Measurements from ENCODE around the gene QKI. TPM values are rescaled to one million over a fixed set of nuclear protein-coding genes. Genes with fewer than 3 reads are reported as not detected.
"Not testable (repeated sequence)": the region's sequence is repeated elsewhere in the genome, so short reads cannot be mapped to it uniquely, and the experiment has no call there.

The QKI gene
- total and polyA plus RNA-seq, 9 donors = 44.6 to 151 (median 105) TPM

GRCh38 chr6:163381118-163381756, 33.3 kb upstream of the QKI start:
- 88 to 93% (median 90%) methylated on average over 8 of the region's 8 CpGs for WGBS, 3 donors
- DNase-seq = no peak
- no peaks in the 10 kb centered on the region for H3K27me3 ChIP-seq
- TF ChIP-seq POLR2A (IDR thresholded peaks at IDR 0.05) (no peak), EP300 (IDR thresholded peaks at IDR 0.05) (no peak), CTCF (IDR thresholded peaks at IDR 0.05) (no peak)
- H3K9me3 ChIP-seq = no peaks in the 10 kb centered on the region
- no peaks in the 10 kb centered on the region for H3K36me3 ChIP-seq
- intact Hi-C loops (cut with DNase I) = loop anchor here in 1 of 4 donors (5.0 kb wide), 1 partner anchor 1021 kb away; no protein-coding TSS in a partner anchor
- no peak overlapping the region for H3K27ac ChIP-seq
- H3K4me1 ChIP-seq (ENCODE audit: insufficient read depth) = no peaks in the 10 kb centered on the region
- H3K4me3 ChIP-seq = no peak overlapping the region

GRCh38 chr6:163383396-163383795, 31.1 kb upstream of the QKI start:
- WGBS, 3 donors = 86 to 92% (median 89%) methylated on average over 3 of the region's 3 CpGs
- H3K36me3 ChIP-seq; H3K27me3 ChIP-seq; H3K4me3 ChIP-seq; H3K9me3 ChIP-seq; DNase-seq; H3K27ac ChIP-seq; H3K4me1 ChIP-seq (ENCODE audit: insufficient read depth): not testable (repeated sequence)
- intact Hi-C loops (cut with DNase I) = loop anchor here in 1 of 4 donors (5.0 kb wide), 1 partner anchor 1019 kb away; no protein-coding TSS in a partner anchor

- DNase-seq = no peak
These were observed 30.6 kb upstream of the QKI start for GRCh38 chr6:163383912-163384311.

GRCh38 chr6:163384510-163384909, 30.0 kb upstream of the QKI start:
- WGBS, 3 donors = 85 to 91% (median 88%) methylated on average over 2 of the region's 2 CpGs
- no peaks in the 10 kb centered on the region for H3K36me3 ChIP-seq
- H3K4me1 ChIP-seq (ENCODE audit: insufficient read depth) = no peaks in the 10 kb centered on the region
- no peak overlapping the region for H3K4me3 ChIP-seq
- no peaks in the 10 kb centered on the region for H3K27me3 ChIP-seq
- no peak overlapping the region for H3K27ac ChIP-seq
- TF ChIP-seq CTCF (IDR thresholded peaks at IDR 0.05) = no peak
- TF ChIP-seq POLR2A (IDR thresholded peaks at IDR 0.05) = no peak
- TF ChIP-seq EP300 (IDR thresholded peaks at IDR 0.05) = no peak
- intact Hi-C loops (cut with DNase I) = loop anchor here in 1 of 4 donors (5.0 kb wide), 1 partner anchor 1018 kb away; no protein-coding TSS in a partner anchor
- DNase-seq = no peak
- H3K9me3 ChIP-seq = no peaks in the 10 kb centered on the region

More at GRCh38 chr6:163383912-163384311, 30.6 kb upstream of the QKI start:
- no peak overlapping the region for H3K27ac ChIP-seq
- no peaks in the 10 kb centered on the region for H3K9me3 ChIP-seq
- no peaks in the 10 kb centered on the region for H3K36me3 ChIP-seq
- H3K4me3 ChIP-seq = no peak overlapping the region
- no peak for TF ChIP-seq POLR2A (IDR thresholded peaks at IDR 0.05)
- TF ChIP-seq EP300 (IDR thresholded peaks at IDR 0.05) = no peak
- 90 to 94% (median 93%) methylated on average over 5 of the region's 5 CpGs for WGBS, 3 donors
- H3K27me3 ChIP-seq = no peaks in the 10 kb centered on the region
- intact Hi-C loops (cut with DNase I) = loop anchor here in 1 of 4 donors (5.0 kb wide), 1 partner anchor 1018 kb away; no protein-coding TSS in a partner anchor
- H3K4me1 ChIP-seq (ENCODE audit: insufficient read depth) = no peaks in the 10 kb centered on the region

- H3K36me3 ChIP-seq; H3K4me1 ChIP-seq (ENCODE audit: insufficient read depth); DNase-seq; H3K9me3 ChIP-seq; H3K4me3 ChIP-seq; intact Hi-C loops (cut with DNase I); H3K27ac ChIP-seq; H3K27me3 ChIP-seq: not testable (repeated sequence)
- WGBS, 3 donors = 94 to 99% (median 95%) methylated on average over 13 of the region's 13 CpGs
These were observed 29.0 kb upstream of the QKI start for GRCh38 chr6:163385503-163385902.

GRCh38 chr6:163386329-163386908, 28.1 kb upstream of the QKI start:
- H3K4me1 ChIP-seq (ENCODE audit: insufficient read depth) = no peaks in the 10 kb centered on the region
- no peaks in the 10 kb centered on the region for H3K36me3 ChIP-seq
- no peaks in the 10 kb centered on the region for H3K27me3 ChIP-seq
- no peak for TF ChIP-seq EP300 (IDR thresholded peaks at IDR 0.05)
- no peak for TF ChIP-seq POLR2A (IDR thresholded peaks at IDR 0.05)
- no peak for TF ChIP-seq CTCF (IDR thresholded peaks at IDR 0.05)
- no peak for DNase-seq
- no peak overlapping the region for H3K27ac ChIP-seq
- intact Hi-C loops (cut with DNase I) = no loop called here
- no peak overlapping the region for H3K4me3 ChIP-seq
- WGBS, 3 donors = 57 to 60% (median 59%) methylated on average over 8 of the region's 8 CpGs
- no peaks in the 10 kb centered on the region for H3K9me3 ChIP-seq

Data from ovary (tissue), 9 donors.